Measurements from ENCODE around the gene AGBL4.

DNA sequence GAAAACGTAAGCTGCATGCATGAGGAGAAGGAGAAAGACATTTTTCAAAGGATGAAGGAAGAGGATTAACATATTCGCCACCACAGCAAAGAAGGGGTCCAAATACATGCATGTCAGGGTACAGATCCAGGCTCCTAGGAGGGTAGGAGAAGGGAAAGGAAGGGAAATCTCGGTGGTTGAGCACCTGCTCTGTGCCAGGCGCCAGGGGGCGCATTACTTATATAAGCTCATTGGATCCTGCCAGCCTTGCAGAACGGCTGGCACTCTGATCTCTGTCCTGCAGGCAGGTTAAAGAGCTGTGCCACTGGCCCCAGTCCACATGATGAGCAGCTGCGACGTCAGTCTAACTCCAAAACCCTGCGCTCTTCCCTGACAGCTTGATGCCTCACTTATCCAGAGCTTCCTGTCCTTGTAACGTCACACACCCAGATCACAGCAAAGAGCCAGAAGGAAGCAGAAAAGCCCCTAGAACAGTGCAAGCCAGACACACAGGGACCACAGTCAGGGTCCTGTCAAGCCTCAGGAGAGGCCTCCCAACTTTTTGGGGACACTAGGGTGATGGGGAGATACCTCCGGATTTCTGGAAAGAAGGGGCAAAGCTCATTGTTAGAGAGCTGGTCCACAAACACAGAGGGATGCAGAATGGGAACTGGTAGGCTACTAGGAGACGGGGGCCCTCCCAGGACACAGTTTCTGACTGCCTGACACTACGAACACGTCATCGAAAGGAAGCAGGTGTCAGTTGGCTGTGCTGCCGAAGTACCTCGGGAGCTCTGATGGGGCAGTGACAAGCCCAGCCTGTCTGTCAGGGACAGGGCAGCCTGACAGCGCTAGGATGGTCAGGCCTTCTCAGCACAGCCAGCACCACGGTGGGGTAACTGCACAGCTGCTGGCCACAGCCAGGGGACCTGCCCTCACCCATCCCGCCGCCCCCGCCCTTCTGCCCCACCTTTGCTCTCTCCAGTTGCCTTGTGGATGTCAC is 1346.2 kb downstream of the AGBL4 start:
- TF ChIP-seq ARNTL (CRISPR knock-in tag; IDR thresholded peaks at IDR 0.05; ENCODE audit: borderline replicate concordance, low read depth) (no peak), ZNF565 (CRISPR knock-in tag; conservative IDR thresholded peaks at IDR 0.05; ENCODE audit: low read depth) (no peak), ISL1 (CRISPR knock-in tag; IDR thresholded peaks at IDR 0.05) (no peak), ZFP3 (CRISPR knock-in tag; IDR thresholded peaks at IDR 0.05) (no peak)
- TF ChIP-seq, protein P1, sequence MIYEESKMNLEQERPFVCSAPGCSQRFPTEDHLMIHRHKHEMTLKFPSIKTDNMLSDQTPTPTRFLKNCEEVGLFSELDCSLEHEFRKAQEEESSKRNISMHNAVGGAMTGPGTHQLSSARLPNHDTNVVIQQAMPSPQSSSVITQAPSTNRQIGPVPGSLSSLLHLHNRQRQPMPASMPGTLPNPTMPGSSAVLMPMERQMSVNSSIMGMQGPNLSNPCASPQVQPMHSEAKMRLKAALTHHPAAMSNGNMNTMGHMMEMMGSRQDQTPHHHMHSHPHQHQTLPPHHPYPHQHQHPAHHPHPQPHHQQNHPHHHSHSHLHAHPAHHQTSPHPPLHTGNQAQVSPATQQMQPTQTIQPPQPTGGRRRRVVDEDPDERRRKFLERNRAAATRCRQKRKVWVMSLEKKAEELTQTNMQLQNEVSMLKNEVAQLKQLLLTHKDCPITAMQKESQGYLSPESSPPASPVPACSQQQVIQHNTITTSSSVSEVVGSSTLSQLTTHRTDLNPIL (CRISPR knock-in tag; IDR thresholded peaks at IDR 0.05; ENCODE audit: low read depth): no peak
- TF ChIP-seq, protein P2, sequence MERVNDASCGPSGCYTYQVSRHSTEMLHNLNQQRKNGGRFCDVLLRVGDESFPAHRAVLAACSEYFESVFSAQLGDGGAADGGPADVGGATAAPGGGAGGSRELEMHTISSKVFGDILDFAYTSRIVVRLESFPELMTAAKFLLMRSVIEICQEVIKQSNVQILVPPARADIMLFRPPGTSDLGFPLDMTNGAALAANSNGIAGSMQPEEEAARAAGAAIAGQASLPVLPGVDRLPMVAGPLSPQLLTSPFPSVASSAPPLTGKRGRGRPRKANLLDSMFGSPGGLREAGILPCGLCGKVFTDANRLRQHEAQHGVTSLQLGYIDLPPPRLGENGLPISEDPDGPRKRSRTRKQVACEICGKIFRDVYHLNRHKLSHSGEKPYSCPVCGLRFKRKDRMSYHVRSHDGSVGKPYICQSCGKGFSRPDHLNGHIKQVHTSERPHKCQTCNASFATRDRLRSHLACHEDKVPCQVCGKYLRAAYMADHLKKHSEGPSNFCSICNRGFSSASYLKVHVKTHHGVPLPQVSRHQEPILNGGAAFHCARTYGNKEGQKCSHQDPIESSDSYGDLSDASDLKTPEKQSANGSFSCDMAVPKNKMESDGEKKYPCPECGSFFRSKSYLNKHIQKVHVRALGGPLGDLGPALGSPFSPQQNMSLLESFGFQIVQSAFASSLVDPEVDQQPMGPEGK (CRISPR knock-in tag; IDR thresholded peaks at IDR 0.05; ENCODE audit: borderline replicate concordance): no peak
